Tibial artery (tissue), 4 donors: Measurements from ENCODE around the gene EDRF1.

Experiments used
- DNase-seq, 2 donors: peaks; one replicate each; pipeline ENCODE4 v3.0.0-alpha.2; 2019
- H3K27ac ChIP-seq, 2 donors: fragments of 200-600 bp; sonication (generic) in 1 of 2; 1 replicate in 1 of 2; 2 replicates in 1 of 2; pipeline ENCODE4 v1.5.1; 2018 to 2019; ENCODE audit warnings: mild to moderate bottlenecking in 1 of 2
- H3K27me3 ChIP-seq, 2 donors: fragments of 200-600 bp; sonication (generic) in 1 of 2; one replicate each; pipeline versions ENCODE4 v1.5.1 to v1.6.0; 2016 to 2019
- H3K36me3 ChIP-seq, 3 donors: fragments of 200-600 bp; sonication (generic) in 2 of 3; one replicate each; pipeline ENCODE4 v1.5.1; 2016 to 2019; ENCODE audit warnings: mild to moderate bottlenecking in 2 of 3
- H3K4me1 ChIP-seq, 4 donors: fragments of 200-600 bp; sonication (generic) in 2 of 4; 1 replicate in 3 of 4; 2 replicates in 1 of 4; pipeline ENCODE4 v1.5.1; 2016 to 2019
- H3K4me3 ChIP-seq, 2 donors: fragments of 200-600 bp; sonication (generic) in 1 of 2; 1 replicate in 1 of 2; 2 replicates in 1 of 2; pipeline ENCODE4 v1.5.1; 2018 to 2019; ENCODE audit warnings: mild to moderate bottlenecking in 2 of 2
- H3K9me3 ChIP-seq, 3 donors: fragments of 200-600 bp; sonication (generic) in 1 of 3; one replicate each; pipeline ENCODE4 v1.5.1; 2016 to 2019
- CTCF ChIP-seq, 2 experiments: fragments of 200-600 bp in 1 of 2; fragments of 450-650 bp in 1 of 2; IDR thresholded peaks; one replicate each; pipeline ENCODE4 v1.5.1; 2017 to 2019; ENCODE audit warnings: antibody characterized with exemption in 2 of 2, mild to moderate bottlenecking in 1 of 2, moderate library complexity in 1 of 2
- intact Hi-C: fragments of 100-400 bp; cut with DNase I; formaldehyde crosslinking; loops from one replicate; pipeline ENCODE4 v1.15.0; 2023; ENCODE audit warnings: low total_unique reads

EDRF1 gene

GRCh38 chr10:125757742-125758141 lies 38.2 kb downstream of the EDRF1 start:
- peaks cover 66 to 96% (median 83%) of the 10 kb centered on the region in 3 donors for H3K36me3 ChIP-seq
- no peak for TF ChIP-seq CTCF (IDR thresholded peaks at IDR 0.05)
- H3K4me1 ChIP-seq = no peaks in the 10 kb centered on the region
- no peak overlapping the region for H3K4me3 ChIP-seq
- no peak for DNase-seq
- intact Hi-C loops = no loop called here
- H3K27me3 ChIP-seq = no peaks in the 10 kb centered on the region
- no peak overlapping the region for H3K27ac ChIP-seq
- no peaks in the 10 kb centered on the region for H3K9me3 ChIP-seq

GRCh38 chr10:125761961-125762360 lies 42.5 kb downstream of the EDRF1 start:
- H3K9me3 ChIP-seq = no peaks in the 10 kb centered on the region
- H3K4me1 ChIP-seq = no peaks in the 10 kb centered on the region
- no peak overlapping the region for H3K27ac ChIP-seq
- no peak for DNase-seq
- intact Hi-C loops = no loop called here
- no peak overlapping the region for H3K4me3 ChIP-seq
- H3K27me3 ChIP-seq = no peaks in the 10 kb centered on the region
- TF ChIP-seq CTCF (IDR thresholded peaks at IDR 0.05) = no peak
- H3K36me3 ChIP-seq = peaks cover 57 to 89% (median 83%) of the 10 kb centered on the region in 3 donors

DNA sequence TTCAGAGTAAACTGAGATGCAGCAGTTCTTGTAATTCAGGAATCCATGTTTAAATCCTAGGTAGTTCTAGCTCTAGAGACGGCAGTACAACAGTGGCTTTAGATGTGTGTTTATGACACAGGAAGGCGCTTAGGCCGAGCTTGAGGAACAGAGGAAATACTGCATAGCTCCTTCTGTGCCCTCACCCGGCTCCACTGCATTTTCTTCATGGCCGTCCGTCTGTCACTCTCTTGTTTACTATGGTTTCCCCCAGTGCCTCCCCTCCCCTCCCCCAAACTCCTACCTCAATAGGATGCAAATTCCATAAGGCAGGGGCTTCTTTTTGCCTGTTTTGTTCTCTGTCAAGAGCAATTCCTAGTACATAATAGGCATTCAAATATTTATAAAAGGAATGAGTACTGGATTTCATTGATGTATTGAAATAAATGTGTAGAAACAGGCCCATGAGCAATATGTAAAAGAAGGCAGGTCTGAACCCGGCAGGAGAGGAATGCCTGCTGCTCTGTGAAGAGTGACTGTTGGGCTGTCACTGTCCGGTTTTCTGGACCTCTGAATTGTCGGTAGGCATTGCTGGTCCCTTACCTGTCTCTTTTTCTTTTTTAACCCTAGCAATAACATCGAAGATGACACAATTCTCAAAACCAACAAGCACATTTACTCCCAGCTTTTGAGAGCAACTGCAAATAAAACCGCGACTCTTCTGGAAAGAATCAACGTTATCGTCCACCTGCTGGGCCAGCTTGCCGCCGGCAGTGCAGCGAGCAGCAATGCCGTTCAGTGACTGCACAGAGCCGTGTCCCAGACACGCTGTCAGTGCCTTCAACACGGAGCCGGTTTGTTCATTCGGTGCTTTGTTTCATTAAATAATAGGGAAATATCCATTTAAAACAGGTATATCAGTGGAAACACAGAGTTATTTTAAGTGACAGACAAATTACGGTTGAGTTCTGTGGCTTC lies 43.5 kb downstream of the EDRF1 start:
- Histone ChIP-seq H3K4me3 (no peak overlapping the region), H3K27me3 (no peaks in the 10 kb centered on the region), H3K9me3 (no peaks in the 10 kb centered on the region), H3K36me3 (peaks cover 52 to 79% (median 75%) of the 10 kb centered on the region in 3 donors), H3K27ac (no peak overlapping the region), H3K4me1 (peaks cover 0 to 4% (median 2%) of the 10 kb centered on the region in 4 donors)
- DNase-seq = no peak
- intact Hi-C loops = no loop called here
- no peak for TF ChIP-seq CTCF (IDR thresholded peaks at IDR 0.05)

- no peak for DNase-seq
- Histone ChIP-seq H3K36me3 (peaks cover 26 to 52% (median 46%) of the 10 kb centered on the region in 3 donors), H3K4me1 (peaks cover 0 to 17% (median 2%) of the 10 kb centered on the region in 4 donors), H3K27ac (no peak overlapping the region), H3K9me3 (no peaks in the 10 kb centered on the region), H3K27me3 (no peaks in the 10 kb centered on the region), H3K4me3 (no peak overlapping the region)
- intact Hi-C loops = no loop called here
- TF ChIP-seq CTCF (IDR thresholded peaks at IDR 0.05) = no peak
These were observed 46.3 kb downstream of the EDRF1 start for GRCh38 chr10:125765835-125766234.

- Histone ChIP-seq H3K27me3 (no peaks in the 10 kb centered on the region), H3K4me1 (peaks cover 0 to 17% (median 2%) of the 10 kb centered on the region in 4 donors), H3K36me3 (peaks cover 25 to 45% (median 39%) of the 10 kb centered on the region in 3 donors), H3K27ac (no peak overlapping the region), H3K4me3 (no peak overlapping the region), H3K9me3 (no peaks in the 10 kb centered on the region)
- no peak for DNase-seq
- intact Hi-C loops = no loop called here
- TF ChIP-seq CTCF (IDR thresholded peaks at IDR 0.05) = no peak
These were observed 47.0 kb downstream of the EDRF1 start for GRCh38 chr10:125766511-125766910.
